Measurements from ENCODE around the gene CFTR. TPM values are rescaled to one million over a fixed set of nuclear protein-coding genes. Genes with fewer than 3 reads are reported as not detected.

Gene CFTR
- total and polyA plus RNA-seq, 10 of the 15 experiments (the other 5 are each of a cell fraction or from before 2014, with no cell fraction given) = 0.02 to 2.3 (median 0.21) TPM; not detected in 1

DNA sequence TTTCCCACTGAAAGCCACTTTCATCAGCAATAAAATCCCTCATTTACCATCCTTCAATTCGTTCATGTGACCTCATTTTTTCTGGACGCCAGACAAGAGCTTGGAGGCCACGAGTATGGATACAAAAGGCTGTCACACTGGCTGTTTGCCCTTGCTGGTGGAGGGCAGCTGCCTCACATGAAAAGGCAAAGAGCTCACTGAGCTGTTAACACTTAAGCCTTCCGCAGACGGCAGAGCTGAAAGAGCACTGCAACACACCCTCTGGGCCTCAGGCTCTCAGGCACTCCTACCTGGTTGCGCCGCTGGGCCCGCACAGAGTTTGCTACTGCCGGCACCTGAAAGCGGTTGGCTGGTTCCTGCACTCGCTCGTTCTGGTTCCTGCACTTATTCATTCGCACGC is 193.5 kb downstream of the CFTR start:
- Histone ChIP-seq H3K4me2 (ENCODE audit: control insufficient read depth, insufficient read depth) (no peak overlapping the region), H2AFZ (ENCODE audit: control insufficient read depth, low read depth, low read length) (no peak overlapping the region), H3K27ac (ENCODE audit: control insufficient read depth, insufficient read depth) (no peak overlapping the region), H3K36me3 (ENCODE audit: control insufficient read depth in 2 of 2, insufficient read depth in 2 of 2, low read length in 1 of 2) (no peaks in the 10 kb centered on the region; a peak in 1 of 4 replicates), H3K9me3 (replicated peaks; ENCODE audit: control insufficient read depth, insufficient read depth, low read length) (no peaks in the 10 kb centered on the region), H3K4me3 (no peak overlapping the region), H3K27me3 (replicated peaks in 1 of 2; ENCODE audit: control insufficient read depth in 2 of 2, insufficient read depth in 2 of 2, low read length in 1 of 2) (no peaks in the 10 kb centered on the region; a peak in 1 of 4 replicates), H3K79me2 (ENCODE audit: control insufficient read depth, insufficient read depth, low read length) (no peaks in the 10 kb centered on the region), H3K4me1 (ENCODE audit: control insufficient read depth, insufficient read depth, low read length) (no peaks in the 10 kb centered on the region), H4K20me1 (ENCODE audit: control insufficient read depth, insufficient read depth) (no peaks in the 10 kb centered on the region), H3K9ac (ENCODE audit: control insufficient read depth, insufficient read depth, low read length) (no peak overlapping the region)
- ChIA-PET SMC1A (ENCODE audit: uncharacterized antibody, unreplicated experiment) (interaction anchor here (0.9 to 2.6 kb wide), 15 partner anchors 12 to 480 kb away, joined by 3 to 30 read pairs (median 3); no protein-coding TSS in a partner anchor), RAD21 (ENCODE audit: unreplicated experiment) (interaction anchor here (1.3 to 4.0 kb wide), 7 partner anchors 43 to 273 kb away, joined by 3 to 22 read pairs (median 12); no protein-coding TSS in a partner anchor), CTCF (interaction anchor here (0.7 to 7.5 kb wide), 21 partner anchors 9 to 275 kb away, joined by 3 to 88 read pairs (median 4); no protein-coding TSS in a partner anchor), POLR2A (no interaction called here)
- BruUV-seq (replicated peaks) = no TSS peak
- no peak for TF ChIP-seq SUZ12 (IDR thresholded peaks at IDR 0.05; ENCODE audit: unreplicated experiment)
- DNase-seq (ENCODE audit: low read depth, low spot score) (no peak), FAIRE-seq (no peak), ATAC-seq (no peak)
- WGBS (ENCODE audit: insufficient coverage, insufficient replicate concordance, low lambda C conversion rate, missing lambda C conversion rate) = 60% methylated on average over 14 of the region's 14 CpGs
- intact Hi-C loops (cut with micrococcal nuclease; ENCODE audit: unreplicated experiment) (no loop called here), in situ Hi-C loops (cut with MboI) (no loop called here)

DNA sequence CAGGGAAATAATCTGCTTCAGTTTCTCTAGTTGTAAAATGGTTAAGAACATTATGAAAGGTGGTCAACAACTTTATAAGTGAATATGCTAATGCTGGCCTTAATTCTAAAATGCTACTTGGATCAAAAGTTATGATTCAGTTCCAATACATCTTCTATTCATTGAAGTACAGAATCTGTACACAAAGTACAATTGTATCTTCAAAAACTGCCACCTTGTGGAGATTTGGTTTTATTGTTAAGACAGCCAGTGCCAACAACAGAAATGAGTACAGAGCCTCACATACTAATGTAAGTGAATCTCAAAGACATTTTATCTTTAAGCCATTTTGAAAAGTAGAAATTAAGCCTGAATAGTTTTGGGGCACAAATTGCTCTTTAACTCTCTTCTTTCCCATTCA is 194.0 kb downstream of the CFTR start:
- ATAC-seq (peak; percentile 93), FAIRE-seq (no peak), DNase-seq (ENCODE audit: low read depth, low spot score) (no peak)
- ChIA-PET CTCF (interaction anchor here (0.7 to 7.5 kb wide), 16 partner anchors 12 to 524 kb away, joined by 3 to 88 read pairs (median 4); no protein-coding TSS in a partner anchor), POLR2A (interaction anchor here (1.0 kb wide), 1 partner anchor 11 kb away, joined by 3 read pairs; no protein-coding TSS in a partner anchor), SMC1A (ENCODE audit: uncharacterized antibody, unreplicated experiment) (interaction anchor here (0.9 to 3.4 kb wide), 10 partner anchors 9 to 273 kb away, joined by 3 to 38 read pairs (median 7); no protein-coding TSS in a partner anchor), RAD21 (ENCODE audit: unreplicated experiment) (interaction anchor here (1.1 to 4.0 kb wide), 6 partner anchors 45 to 273 kb away, joined by 3 to 22 read pairs (median 11); no protein-coding TSS in a partner anchor)
- H3K4me2 ChIP-seq (ENCODE audit: control insufficient read depth, insufficient read depth) = no peak overlapping the region
- intact Hi-C loops (cut with micrococcal nuclease; ENCODE audit: unreplicated experiment) (loop anchor here (1.0 kb wide), 2 partner anchors 216 to 274 kb away; no protein-coding TSS in a partner anchor), in situ Hi-C loops (cut with MboI) (no loop called here)
- no peaks in the 10 kb centered on the region for H3K79me2 ChIP-seq (ENCODE audit: control insufficient read depth, insufficient read depth, low read length)
- H3K9me3 ChIP-seq (replicated peaks; ENCODE audit: control insufficient read depth, insufficient read depth, low read length) = no peaks in the 10 kb centered on the region
- no peak overlapping the region for H2AFZ ChIP-seq (ENCODE audit: control insufficient read depth, low read depth, low read length)
- no peaks in the 10 kb centered on the region for H4K20me1 ChIP-seq (ENCODE audit: control insufficient read depth, insufficient read depth)
- no peak overlapping the region for H3K27ac ChIP-seq (ENCODE audit: control insufficient read depth, insufficient read depth)
- H3K9ac ChIP-seq (ENCODE audit: control insufficient read depth, insufficient read depth, low read length) = no peak overlapping the region
- no peaks in the 10 kb centered on the region for H3K4me1 ChIP-seq (ENCODE audit: control insufficient read depth, insufficient read depth, low read length)
- H3K27me3 ChIP-seq (replicated peaks in 1 of 2; ENCODE audit: control insufficient read depth in 2 of 2, insufficient read depth in 2 of 2, low read length in 1 of 2) = no peaks in the 10 kb centered on the region; a peak in 1 of 4 replicates
- H3K4me3 ChIP-seq = no peak overlapping the region
- H3K36me3 ChIP-seq (ENCODE audit: control insufficient read depth in 2 of 2, insufficient read depth in 2 of 2, low read length in 1 of 2) = no peaks in the 10 kb centered on the region; a peak in 1 of 4 replicates
- BruUV-seq (replicated peaks) = no TSS peak
- TF ChIP-seq BCL11A (IDR thresholded peaks at IDR 0.05; ENCODE audit: low read depth, low read length) (no peak), KAT2A (conservative IDR thresholded peaks at IDR 0.05; ENCODE audit: control insufficient read depth, low read depth, low read length) (no peak), YBX1 (IDR thresholded peaks at IDR 0.05) (no peak), NR2F1 (conservative IDR thresholded peaks at IDR 0.05) (no peak), HDGF (IDR thresholded peaks at IDR 0.05) (no peak), JUNB (IDR thresholded peaks at IDR 0.05) (no peak), POLR2AphosphoS5 (IDR thresholded peaks at IDR 0.05; ENCODE audit: low read length) (no peak), CHD4 (IDR thresholded peaks at IDR 0.05) (no peak), RB1 (IDR thresholded peaks at IDR 0.05; ENCODE audit: borderline replicate concordance) (no peak), SREBF1 (IDR thresholded peaks at IDR 0.05; ENCODE audit: low read length) (no peak)
- TF ChIP-seq, protein P1, sequence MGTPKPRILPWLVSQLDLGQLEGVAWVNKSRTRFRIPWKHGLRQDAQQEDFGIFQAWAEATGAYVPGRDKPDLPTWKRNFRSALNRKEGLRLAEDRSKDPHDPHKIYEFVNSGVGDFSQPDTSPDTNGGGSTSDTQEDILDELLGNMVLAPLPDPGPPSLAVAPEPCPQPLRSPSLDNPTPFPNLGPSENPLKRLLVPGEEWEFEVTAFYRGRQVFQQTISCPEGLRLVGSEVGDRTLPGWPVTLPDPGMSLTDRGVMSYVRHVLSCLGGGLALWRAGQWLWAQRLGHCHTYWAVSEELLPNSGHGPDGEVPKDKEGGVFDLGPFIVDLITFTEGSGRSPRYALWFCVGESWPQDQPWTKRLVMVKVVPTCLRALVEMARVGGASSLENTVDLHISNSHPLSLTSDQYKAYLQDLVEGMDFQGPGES (IDR thresholded peaks at IDR 0.05) = no peak
- TF ChIP-seq, protein P2, sequence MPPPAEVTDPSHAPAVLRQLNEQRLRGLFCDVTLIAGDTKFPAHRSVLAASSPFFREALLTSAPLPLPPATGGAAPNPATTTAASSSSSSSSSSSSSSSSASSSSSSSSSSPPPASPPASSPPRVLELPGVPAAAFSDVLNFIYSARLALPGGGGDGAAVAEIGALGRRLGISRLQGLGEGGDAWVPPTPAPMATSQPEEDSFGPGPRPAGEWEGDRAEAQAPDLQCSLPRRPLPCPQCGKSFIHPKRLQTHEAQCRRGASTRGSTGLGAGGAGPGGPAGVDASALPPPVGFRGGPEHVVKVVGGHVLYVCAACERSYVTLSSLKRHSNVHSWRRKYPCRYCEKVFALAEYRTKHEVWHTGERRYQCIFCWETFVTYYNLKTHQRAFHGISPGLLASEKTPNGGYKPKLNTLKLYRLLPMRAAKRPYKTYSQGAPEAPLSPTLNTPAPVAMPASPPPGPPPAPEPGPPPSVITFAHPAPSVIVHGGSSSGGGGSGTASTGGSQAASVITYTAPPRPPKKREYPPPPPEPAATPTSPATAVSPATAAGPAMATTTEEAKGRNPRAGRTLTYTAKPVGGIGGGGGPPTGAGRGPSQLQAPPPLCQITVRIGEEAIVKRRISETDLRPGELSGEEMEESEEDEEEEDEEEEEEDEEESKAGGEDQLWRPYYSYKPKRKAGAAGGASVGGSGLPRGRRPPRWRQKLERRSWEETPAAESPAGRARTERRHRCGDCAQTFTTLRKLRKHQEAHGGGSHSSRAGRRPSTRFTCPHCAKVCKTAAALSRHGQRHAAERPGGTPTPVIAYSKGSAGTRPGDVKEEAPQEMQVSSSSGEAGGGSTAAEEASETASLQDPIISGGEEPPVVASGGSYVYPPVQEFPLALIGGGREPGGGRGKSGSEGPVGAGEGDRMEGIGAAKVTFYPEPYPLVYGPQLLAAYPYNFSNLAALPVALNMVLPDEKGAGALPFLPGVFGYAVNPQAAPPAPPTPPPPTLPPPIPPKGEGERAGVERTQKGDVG (CRISPR knock-in tag; IDR thresholded peaks at IDR 0.05) = no peak

All from GM12878 (cell line).